HepG2 (cell line): ENCODE measurements around the gene KDM2B. TPM values are rescaled to one million over a fixed set of nuclear protein-coding genes. Genes with fewer than 3 reads are reported as not detected.

Experiments
- CENPT ChIP-seq: sonication (generic); formaldehyde crosslinking; IDR thresholded peaks from 2 replicates; pipeline ENCODE4 v1.8.0; 2022; ENCODE audit warnings: low read depth, mild to moderate bottlenecking, moderate library complexity, missing genetic modification reagents
- CHCHD3 ChIP-seq: sonication (generic); formaldehyde crosslinking; IDR thresholded peaks from 2 replicates; pipeline ENCODE4 v1.8.0; 2022; ENCODE audit warnings: mild to moderate bottlenecking, missing genetic modification reagents, moderate library complexity
- HDAC2 ChIP-seq: sonication (generic); formaldehyde crosslinking; IDR thresholded peaks from 2 replicates; pipeline ENCODE4 v1.4.0; 2020; ENCODE audit warnings: missing genetic modification reagents
- HIVEP1 ChIP-seq: sonication (generic); formaldehyde crosslinking; IDR thresholded peaks from 2 replicates; pipeline ENCODE4 v1.4.0; 2020; ENCODE audit warnings: mild to moderate bottlenecking, missing genetic modification reagents
- IKZF4 ChIP-seq: sonication (generic); formaldehyde crosslinking; IDR thresholded peaks from 2 replicates; pipeline ENCODE4 v1.5.1; 2020; ENCODE audit warnings: borderline replicate concordance, mild to moderate bottlenecking, low read depth, missing genetic modification reagents; ENCODE audit errors: not compliant biosample characterization
- MBD4 ChIP-seq: IDR thresholded peaks from 2 replicates; pipeline ENCODE4 v1.6.1; 2012; ENCODE audit warnings: low read length, inconsistent platforms, borderline replicate concordance
- MIXL1 ChIP-seq: IDR thresholded peaks from 2 replicates; pipeline ENCODE4 v1.6.1; 2016
- NFYC ChIP-seq: IDR thresholded peaks from 2 replicates; pipeline ENCODE4 v1.6.1; 2016; ENCODE audit warnings: missing genetic modification reagents, missing compliant biosample characterization
- SMARCC2 ChIP-seq: fragments of 450-650 bp; IDR thresholded peaks from 2 replicates; pipeline ENCODE4 v1.6.1; 2017; ENCODE audit warnings: antibody characterized with exemption, mild to moderate bottlenecking
- ZBTB42 ChIP-seq: sonication (generic); formaldehyde crosslinking; IDR thresholded peaks from 2 replicates; pipeline ENCODE4 v1.5.0; 2020; ENCODE audit warnings: mild to moderate bottlenecking, missing genetic modification reagents
- ZMAT3 ChIP-seq: sonication (generic); formaldehyde crosslinking; conservative IDR thresholded peaks from 2 replicates; pipeline ENCODE4 v1.7.0; 2021; ENCODE audit warnings: missing genetic modification reagents
- ZNF24 ChIP-seq: fragments of 450-650 bp; IDR thresholded peaks from 2 replicates; pipeline ENCODE4 v1.6.1; 2017; ENCODE audit warnings: antibody characterized with exemption, mild to moderate bottlenecking
- ZNF549 ChIP-seq: sonication (generic); formaldehyde crosslinking; IDR thresholded peaks from 2 replicates; pipeline ENCODE4 v1.5.0; 2020; ENCODE audit warnings: missing genetic modification reagents
- ZNF556 ChIP-seq: sonication (generic); formaldehyde crosslinking; IDR thresholded peaks from 2 replicates; pipeline ENCODE4 v1.4.0; 2020; ENCODE audit warnings: mild to moderate bottlenecking, missing genetic modification reagents, borderline replicate concordance
- ZNF644 ChIP-seq: IDR thresholded peaks from 2 replicates; pipeline ENCODE4 v1.6.1; 2016; ENCODE audit warnings: low read depth
- ZNF788 ChIP-seq: sonication (generic); formaldehyde crosslinking; IDR thresholded peaks from 2 replicates; pipeline ENCODE4 v1.5.0; 2020; ENCODE audit warnings: mild to moderate bottlenecking, missing genetic modification reagents, borderline replicate concordance
- ZNF883 ChIP-seq: sonication (generic); formaldehyde crosslinking; IDR thresholded peaks from 2 replicates; pipeline ENCODE4 v1.5.1; 2020; ENCODE audit warnings: mild to moderate bottlenecking, missing genetic modification reagents; ENCODE audit errors: not compliant biosample characterization
- ZSCAN21 ChIP-seq: sonication (generic); formaldehyde crosslinking; IDR thresholded peaks from 2 replicates; pipeline ENCODE4 v1.8.0; 2022; ENCODE audit warnings: mild to moderate bottlenecking, missing genetic modification reagents, moderate library complexity, borderline replicate concordance
- polyA plus RNA-seq, 8 experiments: library from polyadenylated mRNA; depleted of rRNA in 3 of 8; stranded (reverse) in 7 of 8; unstranded in 1 of 8; fragments of >200 nt; fragmentation: Illumina TruSeq in 4 of 8; extraction: Trizol in 4 of 8; gene quantifications; 2 replicates each; pipeline versions ENCODE4 v1.2.1 to v1.2.3, GENCODE V29; 2011 to 2016; ENCODE audit warnings: low read depth in 4 of 8, missing spikeins in 1 of 8, mixed read lengths in 1 of 8; ENCODE audit not compliant: insufficient read depth in 1 of 8
- total RNA-seq, 5 experiments: library from RNA; depleted of rRNA; stranded (reverse); fragments of >200 nt; fragmentation: Illumina TruSeq; extraction: Trizol; gene quantifications; 2 replicates each; pipeline ENCODE4 v1.2.3, GENCODE V29; 2016; ENCODE audit warnings: low read depth in 1 of 5
- TF ChIP-seq, protein P1 (sequence below): sonication (generic); formaldehyde crosslinking; IDR thresholded peaks from 2 replicates; pipeline ENCODE4 v1.4.0; 2020; ENCODE audit warnings: missing genetic modification reagents
- TF ChIP-seq, protein P2 (sequence below): sonication (generic); formaldehyde crosslinking; IDR thresholded peaks from 2 replicates; pipeline ENCODE4 v1.4.0; 2020; ENCODE audit warnings: mild to moderate bottlenecking, missing genetic modification reagents
- TF ChIP-seq, protein P3 (sequence below): sonication (generic); formaldehyde crosslinking; IDR thresholded peaks from 2 replicates; pipeline ENCODE4 v1.8.1; 2023; ENCODE audit warnings: mild to moderate bottlenecking, missing genetic modification reagents
- TF ChIP-seq, protein P4 (sequence below): sonication (generic); formaldehyde crosslinking; IDR thresholded peaks from 2 replicates; pipeline ENCODE4 v1.4.0; 2020; ENCODE audit warnings: missing genetic modification reagents

KDM2B gene
- total and polyA plus RNA-seq, 2 of the 13 experiments (the other 11 are each of a cell fraction or from before 2014, with no cell fraction given), result 17.5 to 26.1 TPM

DNA sequence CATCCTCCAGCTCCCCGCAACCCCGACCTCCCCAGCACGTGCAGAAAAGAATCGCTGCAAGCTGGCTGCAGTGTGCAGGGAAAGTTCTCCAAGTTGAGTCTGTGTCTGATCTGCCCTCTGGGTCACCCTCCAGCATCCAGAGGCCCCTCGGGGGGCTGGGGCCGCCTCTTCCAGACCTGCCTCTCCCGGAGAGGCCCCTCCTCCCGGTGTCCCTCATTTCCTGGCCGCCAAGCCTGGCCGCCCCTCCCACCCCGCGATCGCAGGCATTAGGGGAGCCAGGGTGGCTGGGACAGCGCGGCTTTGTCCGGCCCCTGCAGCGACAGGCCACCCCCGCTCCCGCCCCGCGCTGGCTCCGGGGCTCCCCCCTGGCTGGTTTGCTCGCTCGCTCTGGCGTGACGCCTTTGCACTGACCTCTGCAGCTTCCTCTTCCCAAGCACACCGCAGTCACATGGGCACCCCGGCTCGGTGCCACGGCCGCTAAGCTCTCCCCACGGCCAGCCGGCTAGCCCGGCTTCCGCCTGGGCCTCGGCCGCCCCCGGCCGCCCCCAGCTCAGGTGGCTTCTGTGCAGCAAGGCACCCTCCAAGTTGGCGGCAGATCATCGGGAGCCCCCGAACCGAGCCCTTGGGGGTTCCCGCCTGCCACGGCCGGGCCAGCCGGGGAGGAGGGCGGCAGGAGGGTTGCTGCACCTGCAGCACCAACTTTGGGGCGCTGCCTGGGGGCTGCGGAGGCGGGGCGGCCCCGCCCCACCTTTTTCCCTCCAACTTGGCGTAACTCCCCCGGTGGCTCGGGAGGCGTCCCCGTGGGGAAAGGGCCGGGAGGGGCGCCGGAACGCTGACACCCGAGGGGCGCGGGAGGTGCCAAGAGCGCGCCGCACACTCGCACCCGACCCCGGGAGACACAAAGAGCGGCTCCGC, 43.7 kb downstream of the KDM2B start (continued):
- TF ChIP-seq ZNF644, result no peak
- no peak for TF ChIP-seq ZNF24
- TF ChIP-seq ZBTB42 (CRISPR knock-in tag), result peak; percentile 81; the same call in 1 of the 2 replicates
- peak; percentile 91; the same call in 1 of the 2 replicates for TF ChIP-seq ZNF788
- no peak for TF ChIP-seq ZSCAN21 (CRISPR knock-in tag)
- no peak for TF ChIP-seq MBD4
- TF ChIP-seq ZNF549, result no peak
- no peak for TF ChIP-seq MIXL1 (CRISPR knock-in tag)
- peak; percentile 23; the same call in 1 of the 2 replicates for TF ChIP-seq NFYC (CRISPR knock-in tag)
- no peak for TF ChIP-seq CHCHD3 (CRISPR knock-in tag)
- TF ChIP-seq, protein P1, sequence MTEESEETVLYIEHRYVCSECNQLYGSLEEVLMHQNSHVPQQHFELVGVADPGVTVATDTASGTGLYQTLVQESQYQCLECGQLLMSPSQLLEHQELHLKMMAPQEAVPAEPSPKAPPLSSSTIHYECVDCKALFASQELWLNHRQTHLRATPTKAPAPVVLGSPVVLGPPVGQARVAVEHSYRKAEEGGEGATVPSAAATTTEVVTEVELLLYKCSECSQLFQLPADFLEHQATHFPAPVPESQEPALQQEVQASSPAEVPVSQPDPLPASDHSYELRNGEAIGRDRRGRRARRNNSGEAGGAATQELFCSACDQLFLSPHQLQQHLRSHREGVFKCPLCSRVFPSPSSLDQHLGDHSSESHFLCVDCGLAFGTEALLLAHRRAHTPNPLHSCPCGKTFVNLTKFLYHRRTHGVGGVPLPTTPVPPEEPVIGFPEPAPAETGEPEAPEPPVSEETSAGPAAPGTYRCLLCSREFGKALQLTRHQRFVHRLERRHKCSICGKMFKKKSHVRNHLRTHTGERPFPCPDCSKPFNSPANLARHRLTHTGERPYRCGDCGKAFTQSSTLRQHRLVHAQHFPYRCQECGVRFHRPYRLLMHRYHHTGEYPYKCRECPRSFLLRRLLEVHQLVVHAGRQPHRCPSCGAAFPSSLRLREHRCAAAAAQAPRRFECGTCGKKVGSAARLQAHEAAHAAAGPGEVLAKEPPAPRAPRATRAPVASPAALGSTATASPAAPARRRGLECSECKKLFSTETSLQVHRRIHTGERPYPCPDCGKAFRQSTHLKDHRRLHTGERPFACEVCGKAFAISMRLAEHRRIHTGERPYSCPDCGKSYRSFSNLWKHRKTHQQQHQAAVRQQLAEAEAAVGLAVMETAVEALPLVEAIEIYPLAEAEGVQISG (CRISPR knock-in tag), result peak; percentile 74
- peak; percentile 80 for TF ChIP-seq ZNF556 (CRISPR knock-in tag)
- TF ChIP-seq, protein P2, sequence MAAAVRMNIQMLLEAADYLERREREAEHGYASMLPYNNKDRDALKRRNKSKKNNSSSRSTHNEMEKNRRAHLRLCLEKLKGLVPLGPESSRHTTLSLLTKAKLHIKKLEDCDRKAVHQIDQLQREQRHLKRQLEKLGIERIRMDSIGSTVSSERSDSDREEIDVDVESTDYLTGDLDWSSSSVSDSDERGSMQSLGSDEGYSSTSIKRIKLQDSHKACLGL (CRISPR knock-in tag), result peak; percentile 83
- TF ChIP-seq HDAC2, result peak; percentile 75; the same call in 1 of the 2 replicates
- TF ChIP-seq, protein P3, sequence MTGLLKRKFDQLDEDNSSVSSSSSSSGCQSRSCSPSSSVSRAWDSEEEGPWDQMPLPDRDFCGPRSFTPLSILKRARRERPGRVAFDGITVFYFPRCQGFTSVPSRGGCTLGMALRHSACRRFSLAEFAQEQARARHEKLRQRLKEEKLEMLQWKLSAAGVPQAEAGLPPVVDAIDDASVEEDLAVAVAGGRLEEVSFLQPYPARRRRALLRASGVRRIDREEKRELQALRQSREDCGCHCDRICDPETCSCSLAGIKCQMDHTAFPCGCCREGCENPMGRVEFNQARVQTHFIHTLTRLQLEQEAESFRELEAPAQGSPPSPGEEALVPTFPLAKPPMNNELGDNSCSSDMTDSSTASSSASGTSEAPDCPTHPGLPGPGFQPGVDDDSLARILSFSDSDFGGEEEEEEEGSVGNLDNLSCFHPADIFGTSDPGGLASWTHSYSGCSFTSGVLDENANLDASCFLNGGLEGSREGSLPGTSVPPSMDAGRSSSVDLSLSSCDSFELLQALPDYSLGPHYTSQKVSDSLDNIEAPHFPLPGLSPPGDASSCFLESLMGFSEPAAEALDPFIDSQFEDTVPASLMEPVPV, result peak; percentile 91; the same call in 1 of the 2 replicates
- TF ChIP-seq, protein P4, sequence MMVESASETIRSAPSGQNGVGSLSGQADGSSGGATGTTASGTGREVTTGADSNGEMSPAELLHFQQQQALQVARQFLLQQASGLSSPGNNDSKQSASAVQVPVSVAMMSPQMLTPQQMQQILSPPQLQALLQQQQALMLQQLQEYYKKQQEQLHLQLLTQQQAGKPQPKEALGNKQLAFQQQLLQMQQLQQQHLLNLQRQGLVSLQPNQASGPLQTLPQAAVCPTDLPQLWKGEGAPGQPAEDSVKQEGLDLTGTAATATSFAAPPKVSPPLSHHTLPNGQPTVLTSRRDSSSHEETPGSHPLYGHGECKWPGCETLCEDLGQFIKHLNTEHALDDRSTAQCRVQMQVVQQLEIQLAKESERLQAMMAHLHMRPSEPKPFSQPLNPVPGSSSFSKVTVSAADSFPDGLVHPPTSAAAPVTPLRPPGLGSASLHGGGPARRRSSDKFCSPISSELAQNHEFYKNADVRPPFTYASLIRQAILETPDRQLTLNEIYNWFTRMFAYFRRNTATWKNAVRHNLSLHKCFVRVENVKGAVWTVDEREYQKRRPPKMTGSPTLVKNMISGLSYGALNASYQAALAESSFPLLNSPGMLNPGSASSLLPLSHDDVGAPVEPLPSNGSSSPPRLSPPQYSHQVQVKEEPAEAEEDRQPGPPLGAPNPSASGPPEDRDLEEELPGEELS, result peak; percentile 63; the same call in 1 of the 2 replicates
- 0 out of 2 replicates have a peak, but pooled peaks have one; percentile 53 for TF ChIP-seq CENPT (CRISPR knock-in tag)
- peak; percentile 75 for TF ChIP-seq IKZF4
- peak; percentile 90 for TF ChIP-seq ZNF883 (CRISPR knock-in tag)
- TF ChIP-seq SMARCC2, result no peak
- TF ChIP-seq ZMAT3 (CRISPR knock-in tag), result peak; percentile 90; the same call in 1 of the 2 replicates
- peak; percentile 62 for TF ChIP-seq HIVEP1 (CRISPR knock-in tag)
